ENCODE data around the gene SLC50A1. TPM values are rescaled to one million over a fixed set of nuclear protein-coding genes. Genes with fewer than 3 reads are reported as not detected.

The SLC50A1 gene
- total RNA-seq, 1 donor from 2014 or later: 77.3 TPM

DNA sequence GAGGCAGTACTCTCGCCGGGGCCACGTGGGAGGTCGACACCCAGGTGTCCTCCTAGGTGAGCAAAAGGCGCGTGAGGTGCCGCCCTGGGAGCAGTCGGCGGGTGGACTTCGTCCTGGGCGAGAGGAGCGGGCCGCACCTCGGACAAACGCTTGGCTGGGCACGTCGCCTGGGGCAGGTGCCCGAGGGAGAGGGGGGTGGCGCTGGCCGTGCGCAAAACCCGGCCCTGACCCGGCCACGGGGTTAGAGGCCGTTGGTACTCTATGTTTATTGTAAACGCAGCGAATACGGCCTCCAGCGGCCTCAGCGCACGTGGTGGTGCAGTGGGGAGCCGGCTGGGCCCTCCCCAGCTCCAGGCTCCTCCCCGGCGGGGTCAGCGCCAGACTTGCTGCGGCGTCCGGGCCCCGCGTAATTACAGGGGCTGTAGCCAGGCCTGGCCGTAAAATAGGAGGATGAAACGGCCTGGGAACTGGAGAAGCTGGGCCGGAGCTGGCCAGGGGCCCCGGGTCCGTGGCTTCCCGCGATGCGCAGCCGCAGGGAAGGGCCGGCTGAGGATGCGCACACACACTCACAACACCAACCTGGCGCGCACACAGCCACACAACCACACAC lies 9.6 kb upstream of the SLC50A1 start:
- intact Hi-C loops (cut with micrococcal nuclease): loop anchor here (5.0 kb wide), 1 partner anchor 34 kb away; no protein-coding TSS in a partner anchor
- Mint-ChIP-seq H3K27me3 (peaks cover 43% of the 10 kb centered on the region), H3K27ac (no peak overlapping the region), H3K4me1 (peaks cover 30% of the 10 kb centered on the region), H3K9me3 (no peaks in the 10 kb centered on the region), H3K36me3 (ENCODE audit: low read depth) (no peaks in the 10 kb centered on the region), H3K4me3 (no peak overlapping the region)
- ChIA-PET POLR2A (interaction anchor here (2.1 kb wide), 1 partner anchor 41 kb away, joined by 6 read pairs; no protein-coding TSS in a partner anchor), CTCF (interaction anchor here (1.2 kb wide), 1 partner anchor 47 kb away, joined by 4 read pairs; the partner anchor contains the start of gene KRTCAP2)
- ATAC-seq (ENCODE audit: low read depth): no peak
- TF ChIP-seq, protein P1, sequence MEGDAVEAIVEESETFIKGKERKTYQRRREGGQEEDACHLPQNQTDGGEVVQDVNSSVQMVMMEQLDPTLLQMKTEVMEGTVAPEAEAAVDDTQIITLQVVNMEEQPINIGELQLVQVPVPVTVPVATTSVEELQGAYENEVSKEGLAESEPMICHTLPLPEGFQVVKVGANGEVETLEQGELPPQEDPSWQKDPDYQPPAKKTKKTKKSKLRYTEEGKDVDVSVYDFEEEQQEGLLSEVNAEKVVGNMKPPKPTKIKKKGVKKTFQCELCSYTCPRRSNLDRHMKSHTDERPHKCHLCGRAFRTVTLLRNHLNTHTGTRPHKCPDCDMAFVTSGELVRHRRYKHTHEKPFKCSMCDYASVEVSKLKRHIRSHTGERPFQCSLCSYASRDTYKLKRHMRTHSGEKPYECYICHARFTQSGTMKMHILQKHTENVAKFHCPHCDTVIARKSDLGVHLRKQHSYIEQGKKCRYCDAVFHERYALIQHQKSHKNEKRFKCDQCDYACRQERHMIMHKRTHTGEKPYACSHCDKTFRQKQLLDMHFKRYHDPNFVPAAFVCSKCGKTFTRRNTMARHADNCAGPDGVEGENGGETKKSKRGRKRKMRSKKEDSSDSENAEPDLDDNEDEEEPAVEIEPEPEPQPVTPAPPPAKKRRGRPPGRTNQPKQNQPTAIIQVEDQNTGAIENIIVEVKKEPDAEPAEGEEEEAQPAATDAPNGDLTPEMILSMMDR (IDR thresholded peaks at IDR 0.05): no peak
- DNase-seq: no peak

DNA sequence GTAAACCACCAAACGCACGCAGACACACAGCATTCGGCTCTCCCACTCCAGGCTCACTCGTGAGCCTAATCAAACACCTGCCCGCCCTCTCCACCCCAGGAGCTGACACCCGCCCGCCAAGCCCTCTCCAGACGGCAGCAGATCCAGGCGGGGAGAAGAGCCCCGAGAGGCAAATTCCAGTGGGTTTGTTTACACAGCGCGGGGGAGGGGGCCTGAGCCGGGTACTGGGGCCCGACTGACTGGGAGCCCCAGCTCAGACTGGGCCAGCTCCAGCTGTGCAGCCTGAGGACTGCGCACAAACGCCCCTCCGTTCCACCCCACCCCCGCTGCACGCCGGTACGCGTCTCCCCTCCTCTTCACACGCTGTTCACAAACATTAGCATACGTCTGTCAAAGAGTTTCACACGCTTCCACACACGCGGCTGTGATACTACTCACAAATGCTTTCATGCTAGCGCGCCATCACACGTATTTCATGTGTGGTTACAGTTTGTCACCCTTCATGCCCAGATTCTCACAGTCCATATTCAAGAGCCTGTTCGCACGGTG lies 9.0 kb upstream of the SLC50A1 start:
- CTCF ChIA-PET: interaction anchor here (1.4 kb wide), 1 partner anchor 46 kb away, joined by 4 read pairs; the partner anchor contains the start of gene KRTCAP2
- POLR2A ChIA-PET: interaction anchor here (2.1 kb wide), 1 partner anchor 41 kb away, joined by 6 read pairs; no protein-coding TSS in a partner anchor
- intact Hi-C loops (cut with micrococcal nuclease): loop anchor here (1.0 to 5.0 kb wide), 2 partner anchors 9 to 34 kb away; partner anchors contain the start of gene SLC50A1
- Mint-ChIP-seq H3K27me3 (peaks cover 43% of the 10 kb centered on the region), H3K4me1 (peaks cover 30% of the 10 kb centered on the region), H3K36me3 (ENCODE audit: low read depth) (no peaks in the 10 kb centered on the region), H3K27ac (no peak overlapping the region), H3K9me3 (no peaks in the 10 kb centered on the region), H3K4me3 (peak overlapping the region; percentile 79)
- peak; percentile 52 for ATAC-seq (ENCODE audit: low read depth)
- TF ChIP-seq, protein P1 (IDR thresholded peaks at IDR 0.05): no peak
- DNase-seq: no peak

DNA sequence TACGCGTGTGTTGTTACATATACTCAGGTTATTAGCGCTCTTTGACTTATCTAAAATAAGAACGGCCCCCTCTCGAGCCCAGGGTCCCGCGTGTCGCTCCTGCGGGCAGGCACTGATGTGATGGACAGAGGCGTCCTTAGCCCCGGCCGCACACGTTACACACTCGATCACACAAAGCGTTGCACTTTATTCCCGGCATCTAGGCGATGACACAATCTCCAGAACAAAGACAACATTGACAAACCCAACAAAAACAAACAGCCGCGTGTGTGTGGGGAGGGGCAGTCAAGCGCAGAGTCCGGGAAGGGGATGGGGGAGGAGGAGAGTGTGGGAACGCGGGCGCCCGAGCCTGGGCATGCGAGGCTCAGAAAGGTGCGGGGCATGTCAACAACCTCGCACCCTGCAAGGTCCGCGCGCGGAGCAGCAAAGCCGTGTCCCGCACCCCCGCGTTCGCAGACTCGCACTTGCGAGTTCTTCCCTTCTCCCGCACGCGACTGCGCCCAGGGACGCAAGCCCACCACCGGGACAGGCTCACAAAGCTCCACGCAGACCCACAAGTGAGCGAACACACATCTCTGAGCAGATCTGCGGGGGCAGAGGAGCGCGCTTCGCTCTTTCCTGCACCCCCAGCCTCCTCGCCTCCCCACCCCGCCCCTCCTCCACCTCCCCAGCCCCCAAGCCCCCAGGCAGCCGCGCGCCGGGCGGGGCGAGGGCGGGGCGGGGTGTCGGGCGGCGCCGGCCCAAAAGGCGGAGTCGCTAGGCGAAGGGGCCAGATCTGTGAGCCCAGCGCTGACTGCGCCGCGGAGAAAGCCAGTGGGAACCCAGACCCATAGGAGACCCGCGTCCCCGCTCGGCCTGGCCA lies 8.3 kb upstream of the SLC50A1 start, which contains the start of gene EFNA1:
TSS of gene EFNA1 (plus strand) at position 772 of the 862 bp plus-strand sequence. CDS start 102 bp downstream, outside the sequence.
- TF ChIP-seq, protein P1 (IDR thresholded peaks at IDR 0.05): no peak
- Mint-ChIP-seq H3K27ac (no peak within 1 kb of the TSS), H3K36me3 (ENCODE audit: low read depth) (no peaks in the 10 kb centered on the region), H3K4me3 (peak within 1 kb of the TSS; percentile 79), H3K27me3 (peaks cover 42% of the 10 kb centered on the region), H3K9me3 (no peaks in the 10 kb centered on the region), H3K4me1 (peaks cover 30% of the 10 kb centered on the region)
- ChIA-PET POLR2A (interaction anchor here (0.5 to 1.0 kb wide), 3 partner anchors 31 to 245 kb away, joined by 4 to 6 read pairs (median 5); partner anchors contain the start of gene KRTCAP2), CTCF (interaction anchor here (1.4 to 1.5 kb wide), 2 partner anchors 36 to 46 kb away, joined by 4 read pairs; partner anchors contain the start of gene KRTCAP2)
- DNase-seq (peak; percentile 42), ATAC-seq (ENCODE audit: low read depth) (peak; percentile 71)
- intact Hi-C loops (cut with micrococcal nuclease): loop anchor here (1.0 to 5.0 kb wide), 2 partner anchors 8 to 35 kb away; partner anchors contain the start of gene SLC50A1

DNA sequence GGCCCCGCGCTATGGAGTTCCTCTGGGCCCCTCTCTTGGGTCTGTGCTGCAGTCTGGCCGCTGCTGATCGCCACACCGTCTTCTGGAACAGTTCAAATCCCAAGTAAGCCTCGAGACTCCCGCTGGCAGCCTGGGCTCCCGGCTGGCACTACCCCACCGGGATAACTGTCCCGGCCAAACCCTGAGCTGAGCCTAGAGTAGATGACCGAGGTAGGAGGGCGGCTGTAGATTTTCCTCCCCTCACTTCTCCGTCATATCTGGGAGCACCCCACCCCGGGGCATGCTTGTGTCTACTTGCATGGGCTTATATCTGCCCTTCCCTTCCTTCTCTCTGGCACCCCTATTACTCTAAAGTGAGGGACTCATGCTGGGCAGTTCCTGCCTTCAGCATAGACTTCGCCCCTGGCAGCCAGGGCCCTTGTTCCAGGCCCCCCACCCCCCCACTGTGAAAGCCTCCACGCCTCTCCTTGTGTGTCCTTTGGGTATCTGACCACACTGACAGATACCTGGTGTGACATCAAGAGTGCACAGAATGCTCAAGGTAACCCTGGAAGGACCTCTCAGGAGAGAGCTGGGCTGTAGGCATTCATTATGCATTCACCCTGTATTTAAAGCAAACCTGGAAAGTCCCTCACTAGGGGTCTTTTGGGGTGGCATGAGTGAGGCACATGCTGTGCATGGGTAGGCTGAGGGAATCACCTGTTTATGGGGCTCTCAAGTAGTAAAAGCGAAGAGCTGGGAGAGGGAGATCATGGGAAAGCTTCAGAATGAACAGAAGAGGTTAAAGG lies 7.5 kb upstream of the SLC50A1 start:
- no peak for ATAC-seq (ENCODE audit: low read depth)
- Mint-ChIP-seq H3K4me1 (peaks cover 30% of the 10 kb centered on the region), H3K9me3 (no peaks in the 10 kb centered on the region), H3K27ac (no peak overlapping the region), H3K36me3 (ENCODE audit: low read depth) (no peaks in the 10 kb centered on the region), H3K4me3 (peak overlapping the region; percentile 68), H3K27me3 (peaks cover 41% of the 10 kb centered on the region)
- TF ChIP-seq, protein P1 (IDR thresholded peaks at IDR 0.05): no peak
- CTCF ChIA-PET: interaction anchor here (1.4 to 1.6 kb wide), 3 partner anchors 33 to 45 kb away, joined by 4 read pairs; partner anchors contain the start of gene KRTCAP2
- intact Hi-C loops (cut with micrococcal nuclease): loop anchor here (1.0 to 5.0 kb wide), 2 partner anchors 7 to 36 kb away; partner anchors contain the start of gene SLC50A1
- POLR2A ChIA-PET: interaction anchor here (0.6 to 1.8 kb wide), 6 partner anchors 15 to 245 kb away, joined by 3 to 7 read pairs (median 4); partner anchors contain the start of gene KRTCAP2
- DNase-seq: no peak

All from activated B cell treated with CpG ODN at 0.5 μM for 24 hours (primary cell).